GM19023 (cell line): Measurements from ENCODE around the gene ATP11C.
"Not testable (repeated sequence)": the region's sequence is repeated elsewhere in the genome, so short reads cannot be mapped to it uniquely, and the experiment has no call there.

Experiments
- ATAC-seq: cut with Tn5 transposase; IDR thresholded peaks from one replicate; pipeline ENCODE4 v1.9.1; 2021; ENCODE audit warnings: mild to moderate bottlenecking, moderate library complexity; ENCODE audit not compliant: unreplicated experiment

The ATP11C gene

DNA sequence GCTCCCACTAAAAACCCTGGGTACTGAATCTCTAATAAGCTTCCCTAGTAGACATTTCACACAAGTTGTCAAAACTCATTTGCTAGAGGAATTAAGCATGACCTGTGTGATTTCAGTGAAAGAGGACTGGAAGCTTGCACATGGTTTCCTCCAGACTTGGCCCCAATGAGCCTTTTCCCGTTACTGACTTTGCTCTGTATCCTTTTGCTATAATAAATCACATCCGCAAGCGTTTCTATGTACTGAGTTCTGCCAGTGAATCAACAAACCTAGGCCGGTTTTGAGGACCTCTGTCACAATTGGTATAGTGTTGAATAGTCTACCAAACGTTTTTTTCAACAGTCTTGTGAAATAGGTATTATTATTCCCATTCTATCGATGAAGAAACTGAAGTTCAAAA, 8.2 kb downstream of the ATP11C start:
- no peak for ATAC-seq

DNA sequence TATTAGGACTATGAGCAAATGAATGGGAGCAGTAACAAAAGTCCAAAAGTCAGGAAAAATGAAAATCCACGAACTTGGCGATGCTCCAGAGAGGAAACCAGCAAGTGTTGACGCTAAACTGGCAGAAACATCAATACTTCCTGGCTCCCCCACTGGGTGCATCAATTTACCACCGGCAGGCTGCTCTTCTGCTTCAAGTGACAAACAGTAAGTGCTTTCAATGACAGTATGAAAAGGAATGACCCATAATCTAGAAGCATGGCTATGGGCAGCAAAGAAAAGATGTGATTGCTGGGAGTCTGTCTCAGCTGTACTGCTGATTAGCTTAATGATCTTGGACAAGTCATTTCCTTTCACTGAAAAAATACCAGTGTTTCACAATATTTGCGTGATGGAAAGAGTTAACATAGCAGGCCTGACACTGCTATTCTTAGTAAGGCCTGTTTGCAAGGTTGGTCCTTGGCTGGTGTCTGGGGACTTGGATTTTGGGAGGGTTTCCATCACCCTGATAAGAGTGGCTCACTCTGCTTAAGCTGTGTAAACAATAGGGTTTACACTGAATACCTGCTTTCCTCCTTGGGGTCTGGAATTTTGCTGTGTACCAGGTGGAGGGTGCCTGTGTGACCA, 8.7 kb downstream of the ATP11C start:
- no peak for ATAC-seq

DNA sequence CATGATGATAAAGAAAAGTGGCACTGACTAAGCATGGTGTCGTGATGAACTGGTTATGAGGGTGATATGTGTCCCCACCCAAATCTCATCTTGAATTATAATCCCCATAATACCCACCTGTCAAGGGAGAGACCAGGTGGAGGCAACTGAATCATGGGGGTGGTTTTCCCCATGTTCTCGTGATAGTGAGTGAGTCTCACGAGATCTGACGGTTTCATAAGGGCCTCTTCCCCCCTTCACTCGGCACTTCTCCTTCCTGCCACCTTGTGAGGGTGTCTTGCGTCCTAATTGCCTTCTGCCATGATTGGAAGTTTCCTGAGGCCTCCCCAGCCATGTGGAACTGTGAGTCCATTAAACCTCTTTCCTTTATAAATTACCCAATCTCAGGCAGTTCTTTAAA, 11.7 kb downstream of the ATP11C start:
- not testable (repeated sequence) for ATAC-seq

DNA sequence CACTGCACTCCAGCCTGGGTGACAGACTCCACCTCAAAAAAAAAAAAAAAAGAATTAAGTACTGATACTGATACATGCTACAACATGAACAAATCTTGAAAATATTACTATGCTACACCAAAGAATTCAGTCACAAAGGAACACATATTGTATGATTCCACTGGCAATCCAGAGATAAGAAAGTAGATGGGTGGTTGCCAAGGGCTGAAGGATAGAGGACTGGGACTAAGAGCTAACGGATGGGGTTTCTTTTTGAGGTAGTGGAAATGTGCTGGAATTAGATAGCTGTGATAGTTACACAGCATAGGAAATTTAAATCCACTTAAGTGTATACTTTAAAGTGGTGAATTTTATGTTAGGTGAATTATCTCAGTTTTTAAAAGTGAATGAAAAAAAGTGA, 12.5 kb downstream of the ATP11C start:
- ATAC-seq: no peak

DNA sequence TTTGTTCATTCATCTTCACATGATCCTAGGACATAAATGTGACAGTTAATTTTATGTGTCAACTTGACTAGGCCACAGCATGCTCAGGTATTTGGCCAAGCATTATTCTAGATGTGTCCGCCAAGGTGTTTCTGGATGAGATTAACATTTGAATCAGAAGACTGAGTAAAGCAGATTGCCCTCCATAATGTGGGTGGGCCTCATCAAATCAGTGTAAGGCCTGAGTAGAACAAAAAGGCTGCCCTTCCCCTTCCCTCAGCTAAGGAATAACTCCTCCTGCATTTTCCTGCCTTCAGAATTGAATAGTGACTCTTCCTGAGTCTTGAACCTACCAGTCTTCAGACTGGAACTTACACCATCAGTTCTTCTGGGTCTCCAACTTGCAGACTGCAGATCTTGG, 18.4 kb downstream of the ATP11C start:
- no peak for ATAC-seq

DNA sequence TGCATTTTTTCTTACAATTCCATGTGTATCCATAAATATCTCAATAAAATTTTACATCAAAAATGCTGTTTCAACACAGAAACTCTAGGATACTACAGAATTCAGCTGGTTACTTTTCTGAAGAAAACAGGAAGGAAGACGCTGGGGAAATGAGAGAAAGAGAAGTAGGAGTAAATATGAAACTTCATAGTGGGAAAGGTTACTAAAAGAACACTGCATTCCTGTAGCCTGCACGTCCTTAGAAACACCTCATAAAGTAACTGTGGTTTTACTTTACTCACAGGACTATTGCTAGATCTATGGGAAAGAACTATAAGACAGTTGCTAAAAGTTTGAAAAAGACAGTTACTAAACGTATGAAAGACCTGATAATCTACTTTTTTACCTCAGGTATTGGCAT, 23.1 kb downstream of the ATP11C start:
- ATAC-seq: no peak

DNA sequence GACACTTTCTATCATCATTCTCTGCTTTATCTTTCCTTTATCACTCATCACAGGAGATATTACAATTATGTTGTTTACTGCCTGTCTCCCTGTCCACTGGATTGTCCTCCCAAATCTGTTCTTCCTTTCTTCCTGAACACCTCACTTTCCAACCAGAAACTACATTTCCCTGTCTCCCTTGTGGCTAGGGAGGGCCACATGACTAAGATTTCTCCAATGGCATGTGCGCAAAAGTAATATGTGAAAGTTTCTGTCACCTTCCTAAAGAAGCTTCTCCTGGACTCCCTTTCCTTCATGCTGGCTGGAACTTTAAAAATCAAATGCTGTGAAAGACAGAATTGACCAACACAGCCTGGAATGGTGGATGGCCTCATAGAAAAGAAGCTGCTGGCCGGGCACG, 25.8 kb downstream of the ATP11C start:
- no peak for ATAC-seq

DNA sequence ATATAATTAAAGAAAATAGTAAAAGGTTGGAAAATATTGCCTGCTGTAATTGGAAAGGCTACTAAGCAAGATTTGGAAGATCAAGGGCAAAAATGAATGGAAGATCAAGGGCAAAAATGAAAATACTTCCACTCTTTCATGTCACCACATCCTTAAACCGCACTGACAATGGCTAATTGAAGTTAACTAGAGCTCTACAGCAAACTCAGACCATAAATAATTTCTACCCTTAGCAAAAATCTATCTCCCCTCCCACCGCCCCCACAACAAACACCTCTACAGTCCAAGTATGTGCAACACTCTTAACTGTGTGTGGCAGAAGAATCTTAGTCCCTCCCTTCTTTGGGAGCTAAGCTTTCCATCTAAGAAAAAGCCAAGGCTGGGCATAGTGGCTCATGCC, 27.1 kb downstream of the ATP11C start:
- no peak for ATAC-seq

DNA sequence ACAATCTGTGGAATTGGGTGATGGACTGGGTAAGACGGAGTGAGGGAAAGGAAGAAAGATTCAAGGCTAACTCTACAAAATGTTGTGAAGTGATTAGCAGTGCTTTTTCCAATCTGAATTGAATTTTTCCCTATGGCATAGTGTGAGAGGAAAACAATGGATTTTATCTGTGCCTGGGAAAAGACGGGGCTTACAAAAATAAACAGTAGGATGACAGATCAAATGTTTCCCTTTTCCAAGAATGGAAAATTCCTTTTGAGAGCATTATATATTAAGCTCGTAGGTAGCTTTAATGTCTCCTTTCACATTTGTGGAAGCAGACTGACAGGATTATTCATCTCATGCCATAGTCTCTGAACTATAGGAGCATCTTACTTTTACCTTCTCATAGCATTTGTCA, 27.8 kb downstream of the ATP11C start:
- no peak for ATAC-seq

DNA sequence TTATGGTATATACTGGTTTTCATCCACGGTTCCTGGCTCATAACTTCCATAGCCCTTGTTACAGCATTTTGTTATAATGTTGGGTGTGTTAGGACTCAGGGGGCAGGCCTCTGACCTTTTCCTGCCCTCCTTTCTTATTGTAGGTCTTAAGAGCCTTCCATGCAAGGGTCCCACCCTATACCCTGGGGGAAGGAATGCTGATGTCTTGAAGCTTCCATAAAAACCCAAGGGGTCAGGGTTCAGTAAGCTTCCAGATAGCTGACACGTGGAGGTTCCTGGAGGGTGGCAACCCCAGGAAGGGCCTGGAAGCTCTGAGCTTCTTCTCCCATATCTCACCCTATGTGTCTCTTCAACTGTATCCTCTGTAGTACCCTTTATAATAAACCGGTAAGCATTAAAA, 29.6 kb downstream of the ATP11C start:
- no peak for ATAC-seq

DNA sequence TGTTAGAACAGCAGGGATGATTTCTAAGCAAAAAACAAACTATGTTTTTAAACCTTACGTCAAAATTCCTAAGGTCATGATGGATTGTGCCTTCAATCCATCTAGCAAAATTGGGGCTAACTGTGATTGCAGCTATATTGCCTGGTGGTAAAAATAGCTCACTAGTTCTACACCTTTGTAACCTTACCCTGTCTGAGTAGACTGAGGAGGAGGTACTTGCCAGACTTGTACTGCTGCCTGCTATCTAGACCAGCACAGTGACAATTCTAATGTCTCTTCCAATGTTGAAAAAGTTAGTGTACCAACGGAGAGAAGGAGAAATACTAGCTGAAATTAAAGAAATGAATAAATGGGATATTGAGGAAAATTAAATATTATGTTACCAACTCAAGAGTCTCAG, 30.3 kb downstream of the ATP11C start:
- ATAC-seq: no peak

DNA sequence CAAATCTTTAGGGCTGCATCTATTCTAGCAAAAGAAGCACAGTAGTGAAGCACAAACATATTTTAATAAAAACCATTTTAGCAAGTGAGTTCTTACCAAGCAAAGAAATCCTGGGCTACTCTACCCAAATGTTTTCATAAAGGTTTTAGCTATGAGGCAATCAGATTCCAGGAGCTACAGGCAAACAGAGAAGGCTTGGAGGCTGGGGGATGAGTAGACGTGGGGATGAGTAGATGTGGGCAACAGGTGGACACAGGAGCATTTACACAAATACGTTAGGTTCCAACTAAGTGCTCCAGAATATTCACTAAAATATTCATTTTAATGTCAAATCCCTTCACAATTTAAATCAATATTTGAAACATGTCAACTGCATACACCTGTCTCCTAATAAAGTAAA, 34.5 kb downstream of the ATP11C start:
- no peak for ATAC-seq

DNA sequence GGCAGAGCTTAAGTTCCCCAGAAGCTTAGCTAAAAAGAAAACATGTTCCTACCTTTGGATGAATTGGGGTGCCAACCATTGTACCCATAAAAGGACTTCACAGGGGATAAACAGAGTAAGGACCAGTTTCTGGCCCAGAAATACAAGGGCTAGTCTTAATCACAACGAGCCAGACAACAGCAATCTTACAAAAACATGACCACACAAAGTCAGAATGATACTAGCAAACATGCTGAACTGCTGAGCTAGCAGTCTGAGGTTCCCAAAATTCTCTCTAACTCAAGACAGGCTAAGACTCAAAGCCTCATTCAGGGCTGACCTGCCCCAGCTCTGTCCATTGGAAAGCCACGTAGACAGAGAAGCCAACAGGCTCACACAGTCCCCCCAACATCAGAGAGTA, 40.3 kb downstream of the ATP11C start:
- peak; percentile 77 for ATAC-seq

DNA sequence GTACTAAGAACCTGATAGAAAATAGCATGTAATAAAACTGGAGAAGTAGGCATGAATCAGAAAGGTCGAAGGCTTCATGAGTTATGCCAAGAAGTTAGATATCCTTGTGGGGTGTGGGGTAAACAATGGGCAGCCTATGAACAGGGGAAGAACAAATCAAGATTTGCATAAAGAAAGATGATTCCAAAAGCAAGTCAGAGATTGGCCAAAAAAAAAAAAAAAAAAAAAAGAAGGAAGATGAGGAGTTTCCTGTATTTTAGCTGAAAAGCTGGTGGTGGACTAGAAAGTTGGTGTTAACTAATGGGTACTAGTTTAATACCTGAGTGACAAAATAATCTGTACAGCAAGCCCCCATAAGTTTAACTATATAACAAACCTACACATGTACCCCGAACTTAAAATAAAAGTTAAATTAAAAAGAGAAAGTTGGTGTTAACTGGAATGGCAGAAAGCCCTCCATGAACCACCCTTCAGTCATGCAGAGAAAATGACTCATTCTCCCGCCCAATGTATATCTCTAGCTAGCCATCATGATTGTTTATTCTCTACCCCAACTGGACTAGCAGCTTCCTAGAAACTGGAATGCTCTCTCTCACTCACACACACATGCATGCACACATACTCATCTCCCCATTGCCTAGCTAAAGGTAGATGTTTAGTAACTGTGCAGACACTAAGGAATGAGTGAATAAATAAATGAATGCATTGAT, 41.7 kb downstream of the ATP11C start:
- no peak for ATAC-seq

DNA sequence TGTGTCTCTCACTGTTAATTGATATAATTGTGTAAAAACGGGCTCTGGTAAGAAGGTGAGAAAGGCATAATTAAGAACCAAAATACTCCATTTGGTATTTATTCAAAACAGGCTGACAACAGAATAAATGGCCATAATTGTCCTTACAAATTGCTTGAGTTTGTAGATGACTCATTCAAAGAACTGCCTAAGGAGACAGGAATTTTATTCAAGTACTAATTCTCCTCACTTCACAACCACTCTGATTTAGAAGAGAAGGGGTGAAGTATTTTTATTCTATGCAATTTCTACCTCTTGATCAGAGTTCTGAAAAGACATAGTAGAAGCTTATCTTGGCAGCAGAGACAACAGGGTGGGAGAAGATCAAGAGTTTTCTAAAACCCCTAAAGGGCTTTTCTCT, 43.1 kb downstream of the ATP11C start:
- ATAC-seq: no peak

DNA sequence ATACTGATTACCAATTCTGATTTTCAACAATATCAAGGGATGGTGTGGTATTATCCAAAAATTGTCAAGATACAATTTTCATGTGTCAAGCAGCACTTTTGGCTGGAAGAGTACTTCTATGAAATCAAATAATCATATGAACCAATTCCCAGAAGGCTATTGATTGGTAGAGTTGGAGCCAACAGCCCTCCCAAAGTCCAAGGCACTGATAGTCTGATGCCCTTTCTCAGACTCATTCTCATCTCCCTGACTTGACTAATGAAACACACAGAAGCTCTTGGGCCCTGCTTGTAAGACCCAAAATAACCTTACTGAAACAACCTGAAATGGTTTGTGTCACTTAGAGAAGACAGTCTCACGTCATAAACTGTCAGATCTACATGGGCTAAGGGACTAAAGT, 48.9 kb downstream of the ATP11C start:
- no peak for ATAC-seq

DNA sequence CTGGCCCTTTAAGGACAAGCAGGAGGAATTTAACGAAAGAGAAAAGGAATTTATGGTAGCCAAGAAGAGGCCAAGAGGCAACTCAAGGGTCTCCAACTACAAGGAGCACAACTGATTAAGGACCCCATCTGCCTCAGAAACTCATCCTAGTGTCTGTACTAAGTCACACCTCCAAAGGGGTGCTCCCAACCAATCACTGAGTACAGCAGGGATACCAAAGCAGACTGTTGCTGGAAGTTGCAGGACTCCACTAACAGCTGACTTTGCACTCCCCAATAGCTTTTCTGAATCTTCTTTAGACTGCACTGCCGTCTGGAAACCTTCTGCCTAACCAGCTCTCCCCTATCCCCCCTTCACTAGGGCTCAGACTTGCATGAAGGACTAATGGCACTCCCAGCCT, 50.6 kb downstream of the ATP11C start:
- no peak for ATAC-seq

DNA sequence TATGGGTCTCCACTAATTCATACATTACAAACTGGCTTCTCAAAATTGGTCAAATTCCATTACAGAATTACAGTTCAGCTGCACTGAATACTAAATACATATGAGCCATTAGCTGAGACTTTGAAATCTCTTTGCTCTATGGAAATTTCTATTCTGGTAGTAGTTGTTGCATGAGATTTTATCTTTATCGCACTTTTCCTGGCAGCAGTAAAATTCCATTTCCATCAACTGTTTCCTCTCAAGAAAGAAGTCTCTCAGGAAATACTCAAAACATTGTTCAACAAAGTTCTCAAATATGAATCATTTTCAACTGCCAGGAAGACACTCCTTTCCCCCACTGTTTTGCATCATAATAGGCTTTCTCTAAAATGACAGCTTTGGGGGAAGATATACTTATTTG, 51.3 kb downstream of the ATP11C start:
- ATAC-seq: no peak

DNA sequence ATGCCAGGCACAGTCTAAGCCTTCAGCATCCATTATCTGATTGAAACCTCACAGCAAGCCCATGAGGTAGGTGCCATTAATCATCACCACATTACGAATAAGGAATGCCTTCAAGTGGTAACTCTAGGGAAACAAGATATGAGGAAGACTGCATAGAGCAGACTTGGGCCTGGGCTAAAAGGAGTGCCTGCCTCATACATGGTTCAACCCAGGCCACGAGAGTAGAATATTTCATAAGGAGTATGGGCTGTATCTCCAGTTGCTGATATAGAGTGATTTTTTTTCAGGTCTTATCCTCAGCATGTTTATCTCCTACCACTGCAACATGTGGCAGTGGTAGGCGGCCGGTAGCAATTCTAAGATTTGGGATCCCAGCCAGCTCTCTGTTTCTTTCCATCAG, 51.7 kb downstream of the ATP11C start:
- no peak for ATAC-seq

DNA sequence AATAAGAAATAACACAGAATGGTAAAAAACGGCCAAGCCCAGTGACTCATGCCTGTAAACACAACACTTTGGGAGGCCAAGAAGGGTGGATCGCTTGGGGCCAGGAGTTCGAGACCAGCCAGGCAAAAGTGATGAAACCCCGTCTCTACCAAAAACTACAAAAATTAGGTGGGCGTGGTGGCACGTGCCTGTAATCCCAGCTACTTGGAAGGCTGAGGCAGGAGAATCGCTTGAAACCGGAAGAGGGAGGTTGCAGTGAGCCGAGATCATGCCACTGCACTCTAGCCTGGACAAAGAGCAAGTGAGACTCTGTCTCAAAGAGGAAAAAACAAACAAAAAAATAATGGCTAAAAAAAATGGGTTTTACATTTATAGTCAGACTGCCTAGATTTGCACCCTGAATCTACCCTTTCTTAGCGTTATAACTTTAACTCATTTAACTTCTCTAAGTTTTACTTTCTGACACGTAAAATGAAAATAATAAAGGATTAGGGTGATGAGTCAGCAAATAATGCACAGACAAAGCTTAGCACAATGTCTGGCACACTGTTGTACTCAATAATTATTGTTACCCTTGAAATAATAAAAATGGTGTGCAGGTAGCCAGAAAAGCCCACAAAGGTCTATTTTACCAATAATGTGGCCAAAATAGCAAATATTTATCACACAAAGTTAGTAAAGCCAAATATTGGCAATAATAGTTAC, 55.0 kb downstream of the ATP11C start:
- ATAC-seq: no peak

DNA sequence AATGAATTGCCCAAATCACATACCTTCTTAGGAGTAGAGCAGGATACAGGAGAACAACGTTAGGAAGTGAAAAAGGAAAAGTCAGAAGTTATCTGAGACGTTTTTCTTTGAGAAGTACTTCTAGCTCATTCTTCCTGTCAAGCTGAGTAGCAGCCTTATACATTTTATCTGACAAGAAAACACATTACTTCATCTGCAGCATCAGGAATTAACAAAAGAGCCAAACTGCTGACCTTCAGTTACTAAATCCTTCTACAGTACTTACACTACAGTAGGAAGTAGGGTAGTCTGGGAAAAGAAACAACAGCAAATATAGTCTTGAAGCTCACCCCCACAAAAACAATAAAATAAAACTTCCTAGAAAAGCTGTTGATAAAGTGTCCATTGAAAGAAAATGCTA, 57.0 kb downstream of the ATP11C start:
- no peak for ATAC-seq

DNA sequence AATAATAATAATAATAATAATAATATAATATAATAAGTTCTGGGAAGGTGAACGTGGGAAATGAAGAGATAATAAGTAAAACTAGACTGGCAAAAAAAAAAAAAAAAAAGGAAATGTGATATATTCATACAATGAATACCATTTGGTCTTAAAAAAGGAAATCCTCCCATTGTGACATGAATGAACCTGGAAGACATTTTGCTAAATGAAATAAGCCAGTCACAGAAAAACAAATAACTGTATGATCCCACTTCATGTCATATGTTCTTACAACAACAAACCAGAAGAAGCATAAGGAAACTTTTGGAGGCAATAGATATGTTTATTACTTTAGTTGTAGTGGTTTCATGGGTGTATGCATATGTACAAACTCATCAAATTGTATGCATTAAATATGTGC, 63.1 kb downstream of the ATP11C start:
- ATAC-seq: no peak
